Transverse colon (tissue), 4 donors: ENCODE measurements around the gene PLA2G2C. TPM values are rescaled to one million over a fixed set of nuclear protein-coding genes. Genes with fewer than 3 reads are reported as not detected.
A peak's percentile ranks its signal among the peaks of the same experiment; 100 is the strongest.

Experiments
- DNase-seq: peaks from one replicate; pipeline ENCODE4 v3.0.0-alpha.2; 2019
- H3K27ac ChIP-seq, 4 donors: fragments of 200-600 bp; sonication (generic); 2 replicates each; pipeline ENCODE4 v1.5.1; 2016 to 2018; ENCODE audit warnings: inconsistent platforms in 4 of 4
- H3K27me3 ChIP-seq: fragments of 200-600 bp; sonication (generic); 2 replicates; pipeline ENCODE4 v1.5.1; 2017; ENCODE audit warnings: inconsistent platforms
- H3K36me3 ChIP-seq, 4 donors: fragments of 200-600 bp; sonication (generic); 2 replicates each; pipeline ENCODE4 v1.5.1; 2017 to 2019; ENCODE audit warnings: inconsistent platforms in 4 of 4
- H3K4me1 ChIP-seq, 4 donors: fragments of 200-600 bp; sonication (generic); 2 replicates each; pipeline ENCODE4 v1.5.1; 2017 to 2020; ENCODE audit warnings: inconsistent platforms in 4 of 4
- H3K4me3 ChIP-seq, 4 donors: fragments of 200-600 bp; sonication (generic); 1 replicate in 1 of 4; 2 replicates in 3 of 4; pipeline versions ENCODE4 v1.5.1 to v1.6.1; 2017 to 2019; ENCODE audit warnings: inconsistent platforms in 4 of 4
- H3K9me3 ChIP-seq, 2 donors: fragments of 200-600 bp; sonication (generic); 2 replicates each; pipeline ENCODE4 v1.5.1; 2017 to 2019; ENCODE audit warnings: inconsistent platforms in 2 of 2
- CTCF ChIP-seq, 5 experiments: fragments of 200-600 bp in 3 of 5; fragments of 450-650 bp in 2 of 5; sonication (generic) in 3 of 5; IDR thresholded peaks; 1 replicate in 2 of 5; 2 replicates in 3 of 5; pipeline ENCODE4 v1.5.1; 2016 to 2017; ENCODE audit warnings: antibody characterized with exemption in 5 of 5, inconsistent platforms in 3 of 5, mild to moderate bottlenecking in 2 of 5, moderate library complexity in 1 of 5
- EP300 ChIP-seq: sonication (generic); formaldehyde crosslinking; IDR thresholded peaks from one replicate; pipeline ENCODE4 v1.6.1; 2017; ENCODE audit warnings: antibody characterized with exemption, low read depth
- POLR2A ChIP-seq: fragments of 450-650 bp; IDR thresholded peaks from one replicate; pipeline ENCODE4 v1.6.1; 2016; ENCODE audit warnings: antibody characterized with exemption, mild to moderate bottlenecking, moderate library complexity
- POLR2AphosphoS5 ChIP-seq, 3 donors: sonication (generic); formaldehyde crosslinking; IDR thresholded peaks; one replicate each; pipeline ENCODE4 v1.6.1; 2016; ENCODE audit warnings: antibody characterized with exemption in 3 of 3
- WGBS, 2 donors: methylation state at CpG; one replicate each; pipeline ENCODE4 v1.1.5; 2018; ENCODE audit warnings: low coverage in 1 of 2; 5-methylcytosine and 5-hydroxymethylcytosine counted together
- in situ Hi-C, 4 donors: fragments of 200-750 bp; cut with MboI; loops; one replicate each; pipeline versions ENCODE4 v1.15.0 to v1.15.1; 2017; ENCODE audit warnings: low sequenced_read_pairs in 3 of 4, low pct_ligation_motif_present in 1 of 4, low pct_unique_long_range_greater_than_20kb in 1 of 4
- intact Hi-C: fragments of 100-400 bp; cut with DNase I; formaldehyde crosslinking; loops from one replicate; pipeline ENCODE4 v1.15.1; 2023; ENCODE audit warnings: low total_unique reads
- total RNA-seq, 4 donors: library from RNA; depleted of rRNA; stranded (reverse); fragments of >200 nt; gene quantifications; one replicate each; pipeline ENCODE4 v1.1.0, GENCODE V29; 2016

Gene PLA2G2C
- total RNA-seq, 4 donors from 2014 or later = 0.14 to 4.1 (median 0.16) TPM; not detected in 1

GRCh38 chr1:20165522-20165951, 20.8 kb downstream of the PLA2G2C start:
- no peak overlapping the region for H3K4me3 ChIP-seq
- in situ Hi-C loops (loop anchor here in 1 of 4 donors (25.0 kb wide), 1 partner anchor 253 kb away; the partner anchor contains the start of gene PLA2G2E), intact Hi-C loops (no loop called here)
- WGBS, 2 donors = 82 to 93% methylated on average over 3 to 16 of the region's 16 CpGs
- H3K36me3 ChIP-seq = no peaks in the 10 kb centered on the region
- no peak for DNase-seq
- peaks cover 0 to 15% (median 0%) of the 10 kb centered on the region in 4 donors for H3K4me1 ChIP-seq
- peaks cover 7 to 9% of the 10 kb centered on the region in 2 donors for H3K9me3 ChIP-seq
- peak overlapping the region; percentile 8 to 61 (median 43) for H3K27ac ChIP-seq
- TF ChIP-seq CTCF (IDR thresholded peaks at IDR 0.05) = peak in 4 of 5 experiments; percentile 23 to 49 (median 28)
- TF ChIP-seq POLR2AphosphoS5 (IDR thresholded peaks at IDR 0.05) = no peak
- H3K27me3 ChIP-seq = no peaks in the 10 kb centered on the region

DNA sequence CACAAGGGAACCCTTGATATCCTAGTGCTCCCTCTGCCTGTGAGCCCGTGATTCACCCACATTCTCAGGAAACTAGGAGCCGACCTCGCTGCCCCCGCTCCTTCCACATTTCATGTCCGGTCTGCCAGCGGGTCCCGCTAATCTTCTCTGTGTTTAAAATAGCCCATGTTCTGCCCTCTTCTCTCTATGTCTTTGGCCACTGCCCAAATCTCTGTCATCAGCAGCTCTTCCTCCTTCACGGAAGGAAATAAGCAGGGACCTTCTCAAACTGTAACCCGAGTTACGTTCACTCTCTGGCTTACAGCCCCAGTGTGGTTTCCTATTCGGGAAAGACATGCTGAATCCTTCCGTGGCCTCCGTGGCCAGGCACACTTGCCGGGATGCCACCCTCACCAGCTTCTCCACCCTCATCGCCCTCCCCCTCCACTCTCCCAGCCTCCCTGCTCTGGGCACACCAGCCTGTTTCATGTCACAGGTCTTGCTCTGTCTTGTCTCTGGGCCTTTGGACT, 21.6 kb downstream of the PLA2G2C start:
- H3K27ac ChIP-seq = peak overlapping the region in 3 of 4 donors; percentile 22 to 34 (median 31)
- no peaks in the 10 kb centered on the region for H3K27me3 ChIP-seq
- peaks cover 15 to 16% of the 10 kb centered on the region in 2 donors for H3K9me3 ChIP-seq
- intact Hi-C loops (no loop called here), in situ Hi-C loops (loop anchor here in 1 of 4 donors (25.0 kb wide), 1 partner anchor 252 kb away; the partner anchor contains the start of gene PLA2G2E)
- no peak for TF ChIP-seq CTCF (IDR thresholded peaks at IDR 0.05)
- TF ChIP-seq POLR2A = no peak
- no peak for TF ChIP-seq EP300
- TF ChIP-seq POLR2AphosphoS5 (IDR thresholded peaks at IDR 0.05) = no peak
- DNase-seq = no peak
- no peak overlapping the region for H3K4me3 ChIP-seq
- no peaks in the 10 kb centered on the region for H3K36me3 ChIP-seq
- WGBS, 2 donors = 74% methylated on average over 15 of the region's 15 CpGs; no CpG with 5 or more reads in 1 of the 2 donors
- peaks cover 0 to 15% (median 0%) of the 10 kb centered on the region in 4 donors for H3K4me1 ChIP-seq

DNA sequence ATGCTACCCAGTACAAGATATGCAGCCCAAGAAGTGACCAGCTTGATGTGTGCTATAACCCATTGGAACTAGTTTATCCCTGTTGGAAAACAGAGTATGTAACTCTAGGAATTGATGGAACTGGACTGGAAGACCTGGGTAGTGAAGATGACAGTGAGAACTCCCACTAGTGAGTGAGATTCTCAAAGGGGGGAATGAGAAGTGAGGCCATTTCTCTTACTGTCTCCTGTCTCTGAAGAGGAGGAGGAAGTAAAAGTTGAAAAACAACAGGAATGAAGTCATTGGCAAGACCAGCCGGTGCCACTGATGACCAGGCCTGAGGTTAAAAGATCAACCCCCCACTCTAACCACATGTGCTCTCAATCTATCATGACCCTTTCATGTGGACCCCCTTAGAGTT, 26.3 kb downstream of the PLA2G2C start:
- WGBS, 2 donors = 55% methylated on average over 1 of the region's 1 CpG; no CpG with 5 or more reads in 1 of the 2 donors
- Histone ChIP-seq H3K9me3 (peaks cover 16 to 30% of the 10 kb centered on the region in 2 donors), H3K27me3 (no peaks in the 10 kb centered on the region), H3K4me3 (no peak overlapping the region), H3K27ac (no peak overlapping the region), H3K4me1 (peaks cover 0 to 2% (median 0%) of the 10 kb centered on the region in 4 donors), H3K36me3 (no peaks in the 10 kb centered on the region)
- DNase-seq = no peak
- in situ Hi-C loops = loop anchor here in 1 of 4 donors (25.0 kb wide), 1 partner anchor 248 kb away; the partner anchor contains the start of gene PLA2G2E
- intact Hi-C loops = no loop called here
- TF ChIP-seq POLR2AphosphoS5 (IDR thresholded peaks at IDR 0.05) = no peak
- TF ChIP-seq POLR2A = no peak
- no peak for TF ChIP-seq CTCF (IDR thresholded peaks at IDR 0.05)
- TF ChIP-seq EP300 = no peak

- Histone ChIP-seq H3K27ac (no peak overlapping the region), H3K27me3 (no peaks in the 10 kb centered on the region), H3K36me3 (no peaks in the 10 kb centered on the region), H3K9me3 (peaks cover 16 to 30% of the 10 kb centered on the region in 2 donors), H3K4me3 (no peak overlapping the region), H3K4me1 (peaks cover 0 to 4% (median 2%) of the 10 kb centered on the region in 4 donors)
- in situ Hi-C loops = loop anchor here in 3 of 4 donors (10.0 to 25.0 kb wide), 2 partner anchors 244 to 246 kb away; partner anchors contain the start of gene PLA2G2E (in 1 of the 3)
- DNase-seq = no peak
- 83 to 92% methylated on average over 2 to 7 of the region's 7 CpGs for WGBS, 2 donors
- no peak for TF ChIP-seq POLR2AphosphoS5 (IDR thresholded peaks at IDR 0.05)
- no peak for TF ChIP-seq POLR2A
- no peak for TF ChIP-seq CTCF (IDR thresholded peaks at IDR 0.05)
- intact Hi-C loops = no loop called here
These were observed 27.8 kb downstream of the PLA2G2C start for GRCh38 chr1:20158358-20159070.
